PC-3 (cell line): ENCODE measurements around the gene USH2A.

Experiments
- CTCF ChIP-seq: fragments of 300-600 bp; sonication (generic); conservative IDR thresholded peaks from 2 replicates; pipeline ENCODE4 v1.5.1; 2017; ENCODE audit warnings: antibody characterized with exemption, low read depth, mild to moderate bottlenecking, low read length
- EZH2phosphoT487 ChIP-seq: fragments of 300-600 bp; sonication (generic); IDR thresholded peaks from 2 replicates; pipeline ENCODE4 v1.6.1; 2018; ENCODE audit warnings: mild to moderate bottlenecking, antibody characterized with exemption, low read length, borderline replicate concordance

- no peak for TF ChIP-seq EZH2phosphoT487
- TF ChIP-seq CTCF = no peak
Observed at GRCh38 chr1:216057947-216058346, 365.3 kb downstream of the USH2A start.
